ENCODE results near the gene CIAO2B. TPM values are rescaled to one million over a fixed set of nuclear protein-coding genes. Genes with fewer than 3 reads are reported as not detected.

CIAO2B gene
- total RNA-seq, 1 donor from 2014 or later: 69.4 TPM

GRCh38 chr16:66914541-66914940 is 19.7 kb downstream of the CIAO2B start:
- Histone ChIP-seq H3K27ac (no peak overlapping the region), H3K36me3 (no peaks in the 10 kb centered on the region), H3K27me3 (no peaks in the 10 kb centered on the region), H3K4me1 (no peaks in the 10 kb centered on the region), H3K4me3 (no peak overlapping the region), H3K9me3 (no peaks in the 10 kb centered on the region)
- ATAC-seq (no peak), DNase-seq (no peak)
- no peak for TF ChIP-seq CTCF (IDR thresholded peaks at IDR 0.05)
- intact Hi-C loops (cut with DNase I): no loop called here

GRCh38 chr16:66913711-66914110 is 20.5 kb downstream of the CIAO2B start:
- intact Hi-C loops (cut with DNase I): no loop called here
- H3K4me1 ChIP-seq: no peaks in the 10 kb centered on the region
- DNase-seq (no peak), ATAC-seq (no peak)
- H3K36me3 ChIP-seq: no peaks in the 10 kb centered on the region
- no peaks in the 10 kb centered on the region for H3K9me3 ChIP-seq
- H3K4me3 ChIP-seq: no peak overlapping the region
- TF ChIP-seq CTCF (IDR thresholded peaks at IDR 0.05): no peak
- H3K27ac ChIP-seq: no peak overlapping the region
- H3K27me3 ChIP-seq: no peaks in the 10 kb centered on the region

- Histone ChIP-seq H3K4me3 (no peak overlapping the region), H3K4me1 (no peaks in the 10 kb centered on the region), H3K27ac (no peak overlapping the region), H3K9me3 (no peaks in the 10 kb centered on the region), H3K36me3 (no peaks in the 10 kb centered on the region), H3K27me3 (no peaks in the 10 kb centered on the region)
- no peak for TF ChIP-seq CTCF (IDR thresholded peaks at IDR 0.05)
- ATAC-seq (no peak), DNase-seq (no peak)
- intact Hi-C loops (cut with DNase I): no loop called here
These were observed 21.1 kb downstream of the CIAO2B start for GRCh38 chr16:66913081-66913480.

- intact Hi-C loops (cut with DNase I): no loop called here
- ATAC-seq (no peak), DNase-seq (no peak)
- Histone ChIP-seq H3K36me3 (no peaks in the 10 kb centered on the region), H3K4me3 (no peak overlapping the region), H3K9me3 (no peaks in the 10 kb centered on the region), H3K27ac (no peak overlapping the region), H3K4me1 (no peaks in the 10 kb centered on the region), H3K27me3 (no peaks in the 10 kb centered on the region)
- no peak for TF ChIP-seq CTCF (IDR thresholded peaks at IDR 0.05)
These were observed 22.4 kb downstream of the CIAO2B start for GRCh38 chr16:66911801-66912200.

- intact Hi-C loops (cut with DNase I): no loop called here
- H3K4me3 ChIP-seq: no peak overlapping the region
- no peaks in the 10 kb centered on the region for H3K27me3 ChIP-seq
- no peak for DNase-seq
- no peaks in the 10 kb centered on the region for H3K36me3 ChIP-seq
- H3K9me3 ChIP-seq: no peaks in the 10 kb centered on the region
- ATAC-seq: no peak
- H3K27ac ChIP-seq: no peak overlapping the region
- no peak for TF ChIP-seq CTCF (IDR thresholded peaks at IDR 0.05)
- no peaks in the 10 kb centered on the region for H3K4me1 ChIP-seq
These were observed 23.1 kb downstream of the CIAO2B start for GRCh38 chr16:66911112-66911511.

All from upper lobe of right lung (tissue), 1 donor.